HG02870 (cell line): ENCODE measurements around the gene YPEL2.

Source experiments
- ATAC-seq: cut with Tn5 transposase; IDR thresholded peaks from one replicate; pipeline ENCODE4 v1.9.1; 2021; ENCODE audit warnings: mild to moderate bottlenecking, moderate library complexity; ENCODE audit not compliant: unreplicated experiment

Gene YPEL2

DNA sequence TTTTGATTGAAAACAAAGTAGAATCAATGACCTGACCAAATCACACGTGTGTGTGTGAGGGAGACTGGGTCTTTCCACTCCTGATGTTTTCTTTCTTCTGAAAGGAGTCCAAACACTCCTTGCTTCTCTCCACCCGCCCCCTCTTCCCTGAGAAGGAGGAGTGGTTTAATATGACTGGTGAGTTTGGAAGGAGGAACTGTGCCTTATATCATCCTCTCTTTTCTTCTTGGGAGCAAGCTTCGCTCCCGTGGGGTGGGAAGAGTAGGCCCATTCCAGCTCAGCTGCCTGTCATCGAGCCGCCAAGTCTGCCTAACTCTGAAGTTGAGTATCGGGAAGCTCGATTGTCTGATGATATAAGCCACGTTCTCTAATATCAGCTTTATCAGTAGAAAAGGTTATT lies 96.5 kb downstream of the YPEL2 start:
- no peak for ATAC-seq

DNA sequence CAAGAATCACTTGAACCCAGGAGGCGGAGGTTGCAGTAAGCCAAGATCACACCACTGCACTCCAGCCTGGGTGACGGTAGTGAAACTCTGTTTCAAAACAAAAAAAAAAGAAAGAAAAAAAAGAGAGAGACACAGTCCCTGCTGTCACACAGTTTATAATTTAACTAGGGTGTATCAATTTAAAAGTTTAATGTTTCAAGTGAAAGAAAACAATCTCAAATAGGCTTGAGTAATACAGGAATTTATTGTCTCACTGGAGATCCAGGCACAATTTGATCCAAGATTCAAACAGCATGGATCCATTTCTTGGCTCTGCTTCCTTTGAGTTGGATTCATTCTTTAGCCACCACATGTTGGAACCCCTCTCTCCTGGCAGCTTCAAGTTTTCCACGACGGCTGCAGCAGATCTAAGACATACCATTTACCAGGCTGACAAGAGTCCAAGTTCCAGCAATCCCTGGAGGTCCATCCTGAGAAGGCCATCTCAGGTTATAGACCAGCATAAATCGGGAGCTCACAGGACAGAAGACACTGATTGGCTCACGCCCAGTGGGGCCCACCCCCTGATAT lies 97.5 kb downstream of the YPEL2 start:
- ATAC-seq = no peak

DNA sequence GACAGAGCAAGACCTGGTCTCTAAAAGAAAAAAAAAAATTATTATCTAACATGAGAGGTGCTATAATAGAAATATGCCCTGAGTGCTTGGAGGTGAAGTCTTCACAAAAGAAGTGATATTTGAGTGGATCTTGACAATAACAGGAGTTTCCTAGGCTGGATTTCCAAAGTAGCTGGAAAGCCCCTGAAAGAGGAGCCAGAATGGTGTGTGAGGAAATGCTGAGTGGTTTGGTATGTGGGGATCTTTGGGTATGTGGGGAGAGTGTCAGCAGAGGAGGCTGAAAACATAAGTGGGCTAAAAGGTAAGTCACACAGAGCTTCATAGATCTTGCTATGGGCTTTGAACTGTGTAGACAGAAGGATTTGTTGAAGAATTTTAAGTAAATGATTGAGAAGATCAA lies 100.1 kb downstream of the YPEL2 start:
- no peak for ATAC-seq

DNA sequence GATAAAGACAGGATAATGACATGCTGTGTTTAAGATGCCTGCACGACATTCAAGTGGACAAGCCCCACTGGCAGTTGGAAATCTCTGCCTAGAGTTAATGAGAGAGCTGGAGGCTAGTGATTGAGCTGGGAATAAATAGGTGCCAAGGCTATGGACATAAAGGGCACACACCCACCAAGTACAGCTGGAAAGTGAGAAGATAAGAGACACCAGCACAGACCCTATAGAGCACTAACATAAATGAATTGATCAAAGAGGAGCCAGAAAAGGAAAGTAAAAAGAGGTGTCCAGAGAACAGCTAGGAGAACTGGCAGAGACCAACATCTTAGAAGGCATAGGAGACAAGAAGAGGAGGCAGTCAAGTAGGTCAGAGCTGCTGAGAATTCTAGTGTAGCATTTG lies 101.2 kb downstream of the YPEL2 start:
- ATAC-seq = no peak

DNA sequence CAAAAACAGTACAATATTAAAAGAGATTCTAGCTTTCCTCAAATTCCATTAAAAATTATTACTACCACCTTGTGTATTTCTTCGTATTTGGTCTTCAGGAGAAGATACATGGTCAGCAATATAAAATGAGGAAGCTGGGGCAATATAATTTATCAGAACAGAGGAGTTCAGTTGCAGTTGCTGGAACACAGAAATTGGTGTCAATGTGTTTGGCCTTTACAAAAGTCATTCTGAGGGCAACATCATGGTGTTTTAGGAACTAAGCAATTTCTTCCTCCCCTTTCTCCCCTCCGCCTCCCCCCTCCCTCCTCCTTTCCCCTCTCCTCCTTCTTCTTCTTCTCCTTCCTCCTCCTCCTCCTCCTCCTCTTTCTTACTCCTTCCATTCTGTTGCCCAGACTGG lies 102.1 kb downstream of the YPEL2 start:
- ATAC-seq = no peak

DNA sequence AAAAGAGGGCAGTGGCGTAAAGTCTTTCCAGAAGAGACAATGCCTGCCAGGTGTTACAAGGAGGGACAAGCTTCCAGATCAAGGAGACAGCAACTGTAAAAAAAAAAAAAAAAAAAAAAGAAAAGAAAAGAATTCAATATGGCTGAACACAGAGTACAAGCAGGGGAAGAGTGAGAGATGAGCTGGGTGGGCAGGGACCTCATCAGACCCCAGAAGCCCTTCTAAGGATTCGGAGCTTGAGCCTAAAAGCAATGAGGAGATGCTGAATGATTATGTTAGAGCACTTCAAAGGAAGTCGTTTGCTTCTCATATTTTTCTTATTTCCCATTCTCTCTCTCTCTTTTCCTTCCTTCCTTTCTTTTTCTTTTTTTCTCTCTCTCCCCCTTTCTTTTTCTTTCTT lies 103.0 kb downstream of the YPEL2 start:
- no peak for ATAC-seq

DNA sequence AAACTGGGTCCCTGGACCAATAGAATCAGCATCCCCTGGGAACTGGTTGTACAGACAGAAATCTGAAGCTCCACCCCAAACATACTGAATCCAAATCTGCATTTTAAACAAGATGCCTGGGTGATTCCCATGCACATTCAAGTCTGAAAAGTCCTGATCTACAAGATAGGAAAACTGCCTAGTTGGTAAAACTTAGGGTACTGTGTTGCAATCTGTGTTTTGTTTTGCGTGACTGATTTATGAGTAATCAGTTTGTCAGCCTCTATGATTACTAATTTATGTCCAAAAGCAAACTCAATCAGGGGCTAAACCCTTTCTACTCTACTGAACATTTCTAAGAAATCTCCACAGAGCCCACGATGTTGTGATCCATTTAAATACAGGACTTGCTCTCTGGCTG lies 103.8 kb downstream of the YPEL2 start:
- ATAC-seq = no peak

DNA sequence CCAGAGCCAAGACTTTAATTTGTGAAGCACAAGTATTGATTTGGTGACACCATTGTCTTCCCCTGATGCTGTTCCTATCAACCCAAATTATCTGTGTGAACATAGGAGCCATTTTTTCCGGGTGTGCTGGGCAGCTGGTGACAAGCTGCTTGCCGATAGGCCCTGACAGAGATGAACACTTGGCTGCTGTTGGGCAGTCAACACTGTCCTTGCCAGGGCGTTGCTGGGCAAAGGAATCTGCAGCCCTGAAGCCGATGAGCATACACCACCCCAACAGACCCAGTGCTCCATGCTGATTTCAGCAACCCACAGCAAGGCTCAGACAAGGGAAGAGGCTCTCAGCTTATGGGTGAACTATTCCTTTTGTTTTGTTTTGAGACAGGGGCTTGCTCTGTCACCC lies 105.4 kb downstream of the YPEL2 start:
- ATAC-seq = no peak

DNA sequence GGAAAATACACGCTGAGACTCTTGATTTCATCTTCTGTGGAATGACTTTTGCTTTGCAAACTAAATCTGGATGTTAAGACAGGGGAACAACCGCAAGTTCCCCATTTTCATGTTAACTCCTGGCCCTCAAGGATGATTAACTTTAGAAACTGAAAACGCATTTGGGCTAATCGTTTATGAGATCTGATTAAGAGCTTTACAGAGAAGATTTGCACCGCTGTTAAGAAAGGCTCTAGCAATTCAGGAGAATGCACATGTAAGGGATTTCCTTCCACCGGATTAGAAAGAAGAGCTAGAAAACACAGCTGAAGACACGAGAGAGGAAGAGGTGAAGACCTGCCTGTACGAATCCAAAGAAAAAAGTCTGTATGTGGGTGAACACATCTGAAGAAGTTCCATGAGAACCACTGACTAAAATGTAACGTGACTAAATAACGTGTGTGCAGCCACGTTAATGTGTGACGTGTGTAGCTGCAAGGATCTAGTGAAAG lies 106.4 kb downstream of the YPEL2 start:
- ATAC-seq = no peak

DNA sequence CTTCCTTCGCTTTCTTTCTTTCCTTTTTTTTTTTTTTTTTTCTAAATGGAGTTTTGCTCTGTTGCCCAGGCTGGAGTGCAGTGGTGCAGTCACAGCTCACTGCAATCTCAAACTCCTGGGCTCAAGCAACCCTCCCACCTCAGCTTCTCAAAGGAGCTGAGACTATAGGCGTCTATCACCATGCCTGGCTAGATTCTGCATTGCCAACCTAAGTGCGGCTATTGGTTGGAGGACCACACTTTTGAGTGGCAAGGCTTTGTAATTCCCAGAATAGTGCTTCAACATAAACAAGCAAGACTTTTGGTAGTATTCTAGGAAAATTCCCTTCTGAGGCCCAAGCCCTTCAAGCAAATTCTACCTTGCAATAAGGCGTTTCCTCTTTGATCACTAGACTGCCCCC lies 107.8 kb downstream of the YPEL2 start:
- ATAC-seq = no peak

DNA sequence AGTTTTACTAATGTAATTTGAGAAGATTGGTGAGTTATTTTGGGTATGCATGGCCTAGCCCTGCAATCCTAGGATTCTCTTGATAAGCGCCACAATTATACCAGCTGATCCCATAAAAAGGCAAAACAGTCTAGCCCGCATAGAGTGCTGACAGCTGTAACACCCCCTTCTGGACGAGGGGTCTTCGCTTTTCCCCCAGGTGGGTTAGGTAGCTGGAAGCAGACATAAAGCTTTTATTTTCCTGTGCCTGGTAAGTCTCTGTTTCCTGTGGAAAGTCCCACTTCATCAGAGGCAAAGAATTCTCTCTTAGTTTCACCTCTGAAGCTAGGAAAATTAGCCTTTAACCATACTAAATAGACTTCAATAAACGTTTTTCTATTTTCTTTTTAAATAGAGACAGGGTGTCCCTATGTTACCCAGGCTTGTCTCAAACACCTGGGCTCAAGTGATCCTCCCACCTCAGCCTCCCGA lies 108.3 kb downstream of the YPEL2 start:
- no peak for ATAC-seq

DNA sequence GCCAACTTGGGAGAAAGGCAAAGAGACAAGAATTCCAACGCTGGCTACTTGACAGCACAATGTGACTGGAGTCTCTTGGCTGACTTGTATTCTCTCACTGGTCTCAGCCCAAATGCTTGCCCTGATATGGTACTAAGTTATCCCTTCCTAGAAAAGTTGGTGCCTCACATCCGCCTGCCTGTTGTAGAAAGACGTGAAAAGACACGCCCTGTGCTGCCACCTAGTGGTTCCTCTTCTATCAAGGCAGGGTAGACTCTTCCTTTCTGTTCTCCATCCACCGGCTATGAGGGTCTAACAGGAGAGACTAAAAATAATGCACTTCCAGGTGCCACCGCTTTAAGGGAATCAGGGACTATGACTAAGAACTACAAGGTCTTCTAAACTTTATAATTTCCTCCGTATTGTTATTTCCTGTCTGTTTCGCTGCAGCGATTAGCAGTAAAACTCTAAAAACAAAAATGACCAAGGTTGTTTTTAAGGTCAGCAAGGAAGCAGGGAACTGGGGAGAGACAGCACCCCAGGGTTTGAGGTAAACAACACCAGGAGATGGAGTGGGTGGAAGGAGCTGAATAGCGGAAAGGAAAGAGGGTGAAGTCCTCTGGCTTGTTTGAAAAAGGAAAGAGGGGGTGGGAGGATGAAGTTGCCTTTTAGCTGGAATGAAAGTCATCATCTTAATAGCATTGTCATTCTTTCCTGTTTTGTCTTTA lies 109.5 kb downstream of the YPEL2 start:
- no peak for ATAC-seq

DNA sequence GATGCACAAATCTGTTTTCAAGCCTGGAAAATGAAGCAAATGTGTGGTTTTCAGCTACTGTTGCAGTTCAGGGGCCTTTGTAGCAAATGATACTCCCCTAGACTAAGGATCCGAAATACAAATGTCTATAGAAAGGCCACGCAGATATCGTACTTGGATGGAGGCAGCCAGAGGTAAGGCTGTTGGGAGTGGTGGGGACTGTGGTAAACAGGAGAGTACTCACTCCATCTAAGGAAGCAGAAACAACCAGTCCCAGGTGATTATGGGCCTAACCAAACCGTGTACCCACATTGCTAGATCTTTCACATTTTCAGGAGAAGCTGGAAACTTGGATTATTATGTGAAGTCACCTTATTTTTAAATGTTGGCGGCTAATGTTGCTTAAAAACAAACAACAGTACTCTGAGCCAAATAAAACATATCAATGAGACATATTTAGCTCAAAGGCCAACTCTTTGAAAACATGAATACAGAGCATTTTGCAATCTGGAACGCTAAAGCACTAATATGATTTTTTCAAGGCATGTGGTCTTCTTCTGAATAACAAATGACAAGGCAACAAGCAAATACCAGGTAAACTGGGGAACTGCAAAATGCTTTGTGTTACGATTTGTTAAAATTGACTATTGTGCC lies 110.1 kb downstream of the YPEL2 start:
- no peak for ATAC-seq

DNA sequence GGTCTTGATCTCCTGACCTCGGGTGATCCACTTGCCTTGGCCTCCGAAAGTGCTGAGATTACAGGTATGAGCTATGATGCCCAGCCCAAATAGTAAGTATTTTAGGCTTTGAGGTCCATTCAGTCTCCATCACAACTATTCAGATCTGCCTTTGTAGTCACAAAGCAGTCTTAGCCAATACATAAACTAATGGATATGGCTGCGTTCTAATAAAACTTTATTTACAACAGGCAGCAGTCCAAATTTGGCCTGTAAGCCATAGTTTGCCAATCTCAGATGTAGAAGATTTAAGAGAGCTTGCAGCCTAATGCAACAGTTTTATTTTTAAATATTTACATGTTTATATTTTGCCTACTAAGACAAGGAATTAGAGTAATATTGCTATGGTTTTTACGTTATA lies 111.7 kb downstream of the YPEL2 start:
- ATAC-seq = no peak
